IPS-20b (cell line): ENCODE results near the gene ZNF365.
A peak's percentile ranks its signal among the peaks of the same experiment; 100 is the strongest.
"Not testable (repeated sequence)": the region's sequence is repeated elsewhere in the genome, so short reads cannot be mapped to it uniquely, and the experiment has no call there.

ENCODE experiments used
- H3K27ac ChIP-seq: one replicate; pipeline ENCODE4 v1.5.1; 2013; ENCODE audit warnings: low read length
- H3K27me3 ChIP-seq: 2 replicates; pipeline ENCODE4 v1.6.1; 2013; ENCODE audit warnings: mild to moderate bottlenecking, low read length, inconsistent platforms; ENCODE audit not compliant: insufficient read depth
- H3K36me3 ChIP-seq: 2 replicates; pipeline ENCODE4 v1.6.1; 2013; ENCODE audit warnings: low read depth, mild to moderate bottlenecking, inconsistent platforms, low read length, moderate library complexity; ENCODE audit not compliant: insufficient read depth
- H3K4me1 ChIP-seq: 2 replicates; pipeline ENCODE4 v1.6.1; 2013; ENCODE audit warnings: mild to moderate bottlenecking, control low read depth, inconsistent platforms, low read length, moderate library complexity; ENCODE audit not compliant: insufficient read depth
- H3K4me3 ChIP-seq: 2 replicates; pipeline ENCODE4 v1.5.1; 2013; ENCODE audit warnings: mild to moderate bottlenecking, low read length, inconsistent platforms
- H3K9ac ChIP-seq: 2 replicates; pipeline ENCODE4 v1.6.1; 2013; ENCODE audit warnings: low read depth, mild to moderate bottlenecking, inconsistent platforms, low read length, moderate library complexity
- H3K9me3 ChIP-seq: 2 replicates; pipeline ENCODE4 v1.6.1; 2013; ENCODE audit warnings: mild to moderate bottlenecking, low read depth, low read length, inconsistent platforms; ENCODE audit not compliant: insufficient read depth

The ZNF365 gene

DNA sequence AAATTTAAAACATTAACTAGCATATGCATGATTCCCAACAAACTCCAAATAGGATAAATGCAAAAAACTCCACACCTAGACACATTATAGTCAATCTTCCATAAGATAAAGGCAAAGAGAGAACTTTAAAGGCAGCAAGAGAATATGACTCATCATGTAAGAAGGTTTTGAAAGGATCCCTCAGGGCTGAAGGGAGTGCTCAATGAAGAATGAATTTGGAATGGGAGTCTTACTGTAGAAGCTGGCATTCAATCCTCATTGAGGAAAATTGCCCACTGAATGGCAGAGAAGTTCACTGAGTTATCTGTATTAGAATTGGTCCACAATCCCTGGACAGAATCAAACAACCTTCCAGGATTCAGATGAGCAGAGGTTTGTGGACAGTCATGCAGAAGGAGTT lies 26.1 kb upstream of the ZNF365 start:
- Histone ChIP-seq H3K4me1 (no peaks in the 10 kb centered on the region), H3K9me3 (peaks cover 59% of the 10 kb centered on the region), H3K27ac (no peak overlapping the region), H3K36me3 (no peaks in the 10 kb centered on the region), H3K4me3 (no peak overlapping the region), H3K27me3 (no peaks in the 10 kb centered on the region), H3K9ac (no peak overlapping the region)

DNA sequence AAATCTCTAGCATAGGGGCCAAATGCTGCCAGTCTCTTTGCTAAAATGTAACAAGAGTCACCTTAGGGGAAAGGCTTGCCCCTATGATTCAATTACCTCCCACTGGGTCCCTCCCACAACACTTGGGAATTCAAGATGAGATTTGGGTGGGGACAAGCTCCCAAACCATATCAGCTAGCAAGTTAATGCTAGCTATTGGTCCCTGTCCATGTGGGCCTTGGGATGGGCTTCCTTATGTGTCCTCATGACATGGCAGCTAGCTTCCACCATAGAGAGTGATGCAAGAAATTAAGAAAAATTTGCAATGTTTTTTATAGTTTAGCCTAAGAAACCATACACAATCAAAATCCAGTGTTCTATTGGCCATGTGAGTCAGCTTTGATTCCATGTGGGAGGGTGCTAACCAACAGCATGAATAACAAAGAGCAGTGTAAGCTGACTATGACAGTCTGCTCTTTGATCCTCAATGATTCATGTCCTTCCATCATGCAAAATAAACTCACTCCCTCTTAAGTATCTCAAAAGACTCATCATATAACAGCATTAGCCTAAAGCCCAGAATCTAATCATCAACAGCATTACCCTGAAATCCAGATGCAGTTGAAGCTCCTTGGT lies 21.7 kb upstream of the ZNF365 start:
- Histone ChIP-seq H3K27me3 (no peaks in the 10 kb centered on the region), H3K27ac (no peak overlapping the region), H3K36me3 (no peaks in the 10 kb centered on the region), H3K4me3 (no peak overlapping the region), H3K4me1 (no peaks in the 10 kb centered on the region), H3K9ac (no peak overlapping the region), H3K9me3 (peaks cover 38% of the 10 kb centered on the region)

GRCh38 chr10:62354916-62355315 lies 19.3 kb upstream of the ZNF365 start:
- Histone ChIP-seq H3K9ac (no peak overlapping the region), H3K9me3 (peaks cover 27% of the 10 kb centered on the region), H3K4me3 (no peak overlapping the region), H3K36me3 (no peaks in the 10 kb centered on the region), H3K4me1 (no peaks in the 10 kb centered on the region), H3K27me3 (no peaks in the 10 kb centered on the region), H3K27ac (no peak overlapping the region)

DNA sequence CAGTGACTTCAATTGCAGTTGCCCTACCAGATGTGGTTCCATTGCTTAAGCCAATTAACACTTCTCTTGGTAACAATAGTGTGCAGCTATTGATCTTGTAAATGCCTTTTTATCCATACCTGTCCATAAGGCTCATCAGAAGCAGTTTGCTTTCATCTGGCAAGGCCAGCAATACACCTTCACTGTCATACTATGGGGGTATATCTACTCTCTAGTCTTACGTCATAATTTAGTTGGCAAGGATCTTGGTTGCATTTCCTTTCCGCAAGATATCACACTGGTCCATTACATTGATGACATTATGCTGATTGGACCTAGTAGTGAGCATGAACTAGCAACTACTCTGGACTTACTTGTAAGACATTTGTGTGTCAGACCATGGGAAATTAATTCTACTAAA lies 17.7 kb upstream of the ZNF365 start:
- Histone ChIP-seq H3K9ac (no peak overlapping the region), H3K9me3 (peaks cover 21% of the 10 kb centered on the region), H3K36me3 (no peaks in the 10 kb centered on the region), H3K27ac (no peak overlapping the region), H3K4me1 (no peaks in the 10 kb centered on the region), H3K27me3 (no peaks in the 10 kb centered on the region), H3K4me3 (no peak overlapping the region)

- H3K9ac ChIP-seq, H3K36me3 ChIP-seq, H3K4me1 ChIP-seq, H3K27ac ChIP-seq, H3K4me3 ChIP-seq, H3K27me3 ChIP-seq: not testable (repeated sequence)
- peaks cover 21% of the 10 kb centered on the region for H3K9me3 ChIP-seq
Measured at GRCh38 chr10:62358151-62358550, 16.0 kb upstream of the ZNF365 start.

- Histone ChIP-seq H3K36me3 (no peaks in the 10 kb centered on the region), H3K4me1 (no peaks in the 10 kb centered on the region), H3K27me3 (peaks cover 45% of the 10 kb centered on the region), H3K27ac (no peak overlapping the region), H3K9me3 (peaks cover 6% of the 10 kb centered on the region; the same call in 1 of the 2 replicates), H3K9ac (no peak overlapping the region; the same call in 1 of the 2 replicates), H3K4me3 (peak overlapping the region; percentile 68)
Measured at GRCh38 chr10:62373639-62373994, 552 bp upstream of the ZNF365 start.

DNA sequence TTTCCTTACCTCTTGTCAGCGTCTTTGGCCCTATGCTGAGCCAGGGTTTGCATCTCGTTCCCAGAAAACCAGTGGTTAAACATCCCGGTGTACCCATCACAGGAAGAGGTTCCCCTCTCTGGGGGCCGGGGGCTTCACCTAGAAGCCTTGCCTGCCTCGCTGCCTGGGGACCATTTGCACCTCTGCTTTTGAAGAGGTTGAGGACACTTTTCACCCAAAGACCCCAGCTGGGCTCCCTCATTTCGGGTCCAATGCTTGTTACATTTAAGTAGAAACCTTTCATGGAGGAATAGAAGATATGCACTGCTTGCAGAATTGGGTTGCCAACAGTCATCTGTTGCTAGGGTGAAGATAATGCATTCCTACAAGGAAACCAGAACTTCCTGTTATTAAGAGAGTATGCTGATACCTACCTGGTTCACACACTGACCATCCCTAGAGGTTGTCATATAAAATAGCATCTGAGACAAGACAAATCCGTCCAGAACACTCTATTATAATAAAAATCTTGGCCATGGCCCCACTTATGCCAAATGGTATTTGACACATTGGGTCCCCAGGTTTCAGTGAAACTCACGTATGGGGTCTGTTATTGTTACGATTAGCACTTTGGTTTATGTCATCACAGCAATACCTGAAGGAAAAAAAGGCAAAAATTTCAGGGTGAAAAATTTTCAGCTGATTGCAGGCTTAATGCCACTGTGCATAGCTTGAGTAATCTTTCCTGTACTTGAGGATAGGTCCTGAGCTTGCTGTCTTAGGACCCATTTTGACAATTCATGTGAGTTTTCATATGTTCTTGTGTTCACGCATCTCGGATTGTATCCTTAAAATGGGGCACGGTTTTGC lies 917 bp downstream of the ZNF365 start:
- H3K36me3 ChIP-seq: no peaks in the 10 kb centered on the region
- H3K4me1 ChIP-seq: no peaks in the 10 kb centered on the region
- H3K27ac ChIP-seq: no peak overlapping the region
- H3K9me3 ChIP-seq: no peaks in the 10 kb centered on the region
- peak overlapping the region; percentile 32; the same call in 1 of the 2 replicates for H3K9ac ChIP-seq
- peaks cover 45% of the 10 kb centered on the region for H3K27me3 ChIP-seq
- peak overlapping the region; percentile 68 for H3K4me3 ChIP-seq

GRCh38 chr10:62376071-62377025 lies 2.2 kb downstream of the ZNF365 start:
- H3K4me1 ChIP-seq: no peaks in the 10 kb centered on the region
- H3K9ac ChIP-seq: no peak overlapping the region
- no peak overlapping the region for H3K27ac ChIP-seq
- H3K36me3 ChIP-seq: no peaks in the 10 kb centered on the region
- peaks cover 45% of the 10 kb centered on the region for H3K27me3 ChIP-seq
- no peaks in the 10 kb centered on the region for H3K9me3 ChIP-seq
- H3K4me3 ChIP-seq: no peak overlapping the region

- Histone ChIP-seq H3K9ac (no peak overlapping the region), H3K36me3 (no peaks in the 10 kb centered on the region), H3K27ac (no peak overlapping the region), H3K4me3 (no peak overlapping the region), H3K27me3 (peaks cover 45% of the 10 kb centered on the region), H3K9me3 (no peaks in the 10 kb centered on the region), H3K4me1 (no peaks in the 10 kb centered on the region)
Measured at GRCh38 chr10:62377026-62377415, 2.9 kb downstream of the ZNF365 start.

DNA sequence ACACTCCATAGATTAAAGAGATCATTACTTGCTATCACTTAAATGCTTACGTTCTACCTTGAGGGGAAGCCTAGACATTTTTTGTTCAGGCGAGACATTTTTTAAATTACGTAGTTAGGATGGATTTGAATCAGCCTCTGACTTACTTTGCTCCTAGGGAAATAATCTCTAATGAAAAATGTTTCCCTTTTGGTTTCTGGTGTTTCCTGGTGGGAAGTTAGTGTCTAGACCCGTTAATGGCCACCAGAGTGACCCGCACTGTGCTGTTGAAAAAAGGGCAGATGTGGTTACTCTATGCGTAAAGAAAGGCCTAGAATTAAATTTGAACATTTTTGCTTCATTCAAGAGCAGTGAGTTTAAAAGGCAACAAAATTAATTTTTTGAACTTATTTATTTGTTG lies 3.8 kb downstream of the ZNF365 start:
- Histone ChIP-seq H3K27ac (no peak overlapping the region), H3K4me3 (no peak overlapping the region), H3K36me3 (no peaks in the 10 kb centered on the region)

DNA sequence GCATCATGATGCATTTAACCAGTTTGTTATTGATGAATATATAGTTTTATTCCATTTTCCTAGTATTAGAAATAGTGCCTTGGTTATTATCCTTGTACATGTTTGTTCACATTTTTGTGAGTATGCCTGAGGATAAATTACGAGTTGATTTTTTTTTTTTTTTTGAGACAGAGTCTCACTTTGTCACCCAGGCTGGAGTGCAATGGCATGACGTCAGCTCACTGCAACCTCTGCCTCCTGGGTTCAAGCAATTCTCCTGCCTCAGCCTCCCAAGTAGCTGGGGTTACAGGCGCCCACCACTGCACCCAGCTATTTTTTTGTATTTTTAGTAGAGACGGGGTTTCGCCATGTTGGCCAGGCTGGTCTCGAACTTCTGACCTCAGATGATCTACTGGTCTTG lies 4.7 kb downstream of the ZNF365 start:
- not testable (repeated sequence) for H3K27ac ChIP-seq, H3K36me3 ChIP-seq, H3K9ac ChIP-seq, H3K4me1 ChIP-seq, H3K9me3 ChIP-seq, H3K4me3 ChIP-seq
- peaks cover 31% of the 10 kb centered on the region for H3K27me3 ChIP-seq

More for the DNA sequence above, 3.8 kb downstream of the ZNF365 start:
- no peaks in the 10 kb centered on the region for H3K4me1 ChIP-seq
- H3K9me3 ChIP-seq: no peaks in the 10 kb centered on the region
- peaks cover 41% of the 10 kb centered on the region for H3K27me3 ChIP-seq
- H3K9ac ChIP-seq: no peak overlapping the region
